GM13977 (cell line): ENCODE data around the gene SIDT1.
A peak's percentile ranks its signal among the peaks of the same experiment; 100 is the strongest.

ENCODE experiments used
- DNase-seq: peaks from one replicate; pipeline ENCODE4 v3.0.0; 2012; ENCODE audit warnings: low spot score
- CTCF ChIP-seq: IDR thresholded peaks from 2 replicates; pipeline ENCODE4 v1.5.1; 2012; ENCODE audit warnings: mild to moderate bottlenecking, control low read depth; ENCODE audit not compliant: insufficient read depth; ENCODE audit errors: extremely low read depth, missing control alignments
- in situ Hi-C: fragments of 300-500 bp; cut with MboI; formaldehyde crosslinking; loops from one replicate; pipeline ENCODE4 v1.12.0; 2022; ENCODE audit warnings: low sequenced_read_pairs, low pct_unique_long_range_greater_than_20kb, mixed read lengths, inconsistent platforms; ENCODE audit not compliant: unreplicated experiment

The SIDT1 gene

GRCh38 chr3:113552851-113553250 is 20.5 kb downstream of the SIDT1 start:
- peak; percentile 25 for DNase-seq
- TF ChIP-seq CTCF: peak; percentile 40
- in situ Hi-C loops: no loop called here

- TF ChIP-seq CTCF: no peak
- in situ Hi-C loops: no loop called here
Observed at GRCh38 chr3:113555138-113555537, 22.8 kb downstream of the SIDT1 start.

GRCh38 chr3:113556316-113556945 is 24.1 kb downstream of the SIDT1 start:
- no peak for DNase-seq
- in situ Hi-C loops: no loop called here
- no peak for TF ChIP-seq CTCF

More at GRCh38 chr3:113555138-113555537, 22.8 kb downstream of the SIDT1 start:
- no peak for DNase-seq

- in situ Hi-C loops: no loop called here
Observed at GRCh38 chr3:113556946-113557335, 24.6 kb downstream of the SIDT1 start.

GRCh38 chr3:113557374-113557773 is 25.0 kb downstream of the SIDT1 start:
- in situ Hi-C loops: no loop called here
- no peak for DNase-seq
- TF ChIP-seq CTCF: no peak

More at GRCh38 chr3:113556946-113557335, 24.6 kb downstream of the SIDT1 start:
- no peak for TF ChIP-seq CTCF
- no peak for DNase-seq

- no peak for DNase-seq
- in situ Hi-C loops: no loop called here
- TF ChIP-seq CTCF: no peak
Observed at GRCh38 chr3:113559009-113559408, 26.7 kb downstream of the SIDT1 start.
